CD4-positive, alpha-beta T cell treated with Interferon gamma for 1 hour (primary cell): ENCODE data around the gene ATN1.
A peak's percentile ranks its signal among the peaks of the same experiment; 100 is the strongest.
"Not testable (repeated sequence)": the region's sequence is repeated elsewhere in the genome, so short reads cannot be mapped to it uniquely, and the experiment has no call there.

Source experiments
- DNase-seq: peaks from one replicate; pipeline ENCODE4 v3.0.0-alpha.2; 2020

The ATN1 gene

DNA sequence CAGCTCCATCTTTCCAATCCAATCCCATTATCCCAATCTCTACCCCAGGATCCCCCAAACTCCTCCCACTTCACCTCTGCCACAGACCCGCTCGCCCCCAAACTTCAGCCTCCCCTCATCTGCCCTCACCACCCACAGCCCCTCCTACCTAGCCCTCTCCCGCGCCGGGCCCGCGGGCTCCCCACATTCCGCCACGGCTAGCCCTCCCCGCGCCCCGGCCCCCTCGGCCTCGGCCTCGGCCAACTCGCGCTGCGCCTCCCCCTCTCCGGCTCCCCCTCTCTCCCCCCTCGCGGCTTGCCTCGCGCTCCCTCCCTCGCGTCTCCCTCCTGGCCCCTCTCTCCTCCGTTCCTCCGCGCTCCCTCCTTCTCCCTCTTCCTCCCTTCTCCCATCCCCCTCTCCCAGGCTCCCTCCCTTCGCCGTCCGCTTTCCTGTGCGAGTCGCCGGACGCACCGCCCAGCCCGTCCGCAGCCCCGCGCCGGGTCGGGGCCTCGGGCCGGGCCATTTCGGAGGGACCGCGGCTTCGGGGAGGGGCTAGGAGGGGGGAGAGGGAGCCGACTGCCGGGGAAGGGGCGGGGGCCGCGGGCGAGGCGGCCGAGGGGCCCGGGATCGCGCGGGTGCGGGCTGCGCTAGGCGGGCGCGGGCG, at the start of gene ATN1:
Gene ATN1, plus strand, starts transcription at position 581 of the 643 bp plus-strand sequence. CDS start 6,043 bp downstream, outside the sequence.
- DNase-seq, result peak; percentile 30

DNA sequence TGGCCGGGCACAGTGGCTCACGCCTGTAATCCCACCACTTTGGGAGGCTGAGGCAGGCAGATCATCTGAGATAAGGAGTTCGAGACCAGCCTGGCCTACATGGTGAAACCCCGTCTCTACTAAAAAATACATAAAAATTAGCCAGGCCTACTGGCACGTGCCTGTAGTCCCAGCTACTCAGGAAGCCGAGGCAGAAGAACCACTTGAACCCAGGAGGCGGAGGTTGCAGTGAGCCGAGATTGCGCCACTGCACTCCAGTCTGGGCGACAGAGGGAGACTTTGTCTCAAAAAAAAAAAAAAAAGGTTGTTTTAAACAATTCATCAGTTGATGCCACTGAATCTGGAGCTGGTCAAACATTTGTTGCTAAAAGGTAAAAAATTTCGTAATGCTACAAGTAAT, 47.9 kb upstream of the ATN1 start:
- not testable (repeated sequence) for DNase-seq

- DNase-seq, result no peak
These were observed 44.5 kb upstream of the ATN1 start for GRCh38 chr12:6883252-6883651.

GRCh38 chr12:6883683-6884082, 44.1 kb upstream of the ATN1 start:
- DNase-seq, result no peak

GRCh38 chr12:6884539-6884938, 43.2 kb upstream of the ATN1 start:
- no peak for DNase-seq

DNA sequence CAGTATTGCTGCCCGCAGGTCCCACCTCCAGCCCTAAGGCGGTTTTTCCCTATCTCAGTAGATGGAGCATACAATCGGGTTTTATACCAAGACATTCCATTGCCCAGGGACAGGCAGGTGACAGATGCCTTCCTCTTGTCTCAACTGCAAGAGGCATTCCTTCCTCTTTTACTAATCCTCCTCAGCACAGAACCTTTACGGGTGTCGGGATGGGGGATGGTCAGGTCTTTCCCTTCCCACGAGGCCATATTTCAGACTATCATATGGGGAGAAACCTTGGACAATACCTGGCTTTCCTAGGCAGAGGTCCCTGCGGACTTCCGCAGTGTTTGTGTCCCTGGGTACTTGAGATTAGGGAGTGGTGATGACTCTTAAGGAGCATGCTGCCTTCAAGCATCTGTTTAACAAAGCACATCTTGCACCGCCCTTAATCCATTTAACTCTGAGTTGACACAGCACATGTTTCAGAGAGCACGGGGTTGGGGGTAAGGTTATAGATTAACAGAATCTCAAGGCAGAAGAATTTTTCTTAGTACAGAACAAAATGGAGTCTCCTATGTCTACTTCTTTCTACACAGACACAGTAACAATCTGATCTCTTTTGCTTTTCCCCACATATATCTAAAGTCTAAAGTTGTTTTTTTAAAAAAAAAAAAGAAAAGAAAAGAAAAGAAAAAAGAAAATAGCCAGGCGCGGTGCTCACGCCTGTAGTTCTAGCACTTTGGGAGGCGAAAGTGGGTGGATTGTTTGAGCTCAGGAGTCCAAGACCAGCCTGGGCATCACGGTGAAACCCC, 41.4 kb upstream of the ATN1 start:
- DNase-seq, result not testable (repeated sequence)

DNA sequence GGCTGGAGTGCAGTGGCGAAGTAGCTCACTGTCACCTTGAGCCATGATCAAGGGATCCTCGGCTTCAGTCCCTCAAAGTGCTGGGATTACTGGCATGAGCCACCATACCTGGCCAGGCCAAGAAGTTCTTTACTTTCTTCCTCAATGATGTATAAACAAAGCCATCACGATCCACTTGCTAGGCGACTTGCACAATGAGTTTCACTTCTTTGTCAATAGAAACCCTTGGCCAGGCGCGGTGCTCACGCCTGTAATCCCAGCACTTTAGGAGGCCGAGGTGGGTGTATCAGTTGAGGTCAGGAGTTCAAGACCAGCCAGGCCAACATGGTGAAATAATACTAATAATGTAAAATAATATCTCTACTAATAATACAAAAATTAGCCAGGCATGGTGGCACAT, 40.3 kb upstream of the ATN1 start:
- no peak for DNase-seq

DNA sequence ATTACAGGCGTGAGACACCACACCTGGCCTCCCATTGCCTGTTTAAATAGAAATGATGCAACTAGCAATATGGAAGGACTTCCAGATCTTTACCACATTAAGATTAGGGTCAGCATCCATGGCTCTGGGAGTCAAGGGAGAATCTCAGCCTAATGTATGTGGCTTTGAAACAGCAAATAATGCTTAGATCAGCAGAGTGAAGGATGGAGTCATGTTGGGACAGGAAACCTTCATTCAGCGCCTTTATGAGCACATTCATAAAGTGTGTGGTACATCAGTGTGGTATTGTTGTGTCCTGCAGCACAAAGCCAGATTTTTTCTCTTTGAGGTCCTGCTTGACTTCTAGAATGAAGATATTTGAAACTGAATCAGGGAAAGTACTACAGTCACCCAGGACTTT, 39.4 kb upstream of the ATN1 start:
- no peak for DNase-seq

- not testable (repeated sequence) for DNase-seq
These were observed 39.0 kb upstream of the ATN1 start for GRCh38 chr12:6888794-6889193.

GRCh38 chr12:6889775-6890573, 37.8 kb upstream of the ATN1 start:
- not testable (repeated sequence) for DNase-seq

- DNase-seq, result peak; percentile 98
These were observed 36.7 kb upstream of the ATN1 start for GRCh38 chr12:6890789-6891645.

GRCh38 chr12:6891646-6892001, 36.1 kb upstream of the ATN1 start:
- no peak for DNase-seq

- not testable (repeated sequence) for DNase-seq
These were observed 35.1 kb upstream of the ATN1 start for GRCh38 chr12:6892683-6893082.

DNA sequence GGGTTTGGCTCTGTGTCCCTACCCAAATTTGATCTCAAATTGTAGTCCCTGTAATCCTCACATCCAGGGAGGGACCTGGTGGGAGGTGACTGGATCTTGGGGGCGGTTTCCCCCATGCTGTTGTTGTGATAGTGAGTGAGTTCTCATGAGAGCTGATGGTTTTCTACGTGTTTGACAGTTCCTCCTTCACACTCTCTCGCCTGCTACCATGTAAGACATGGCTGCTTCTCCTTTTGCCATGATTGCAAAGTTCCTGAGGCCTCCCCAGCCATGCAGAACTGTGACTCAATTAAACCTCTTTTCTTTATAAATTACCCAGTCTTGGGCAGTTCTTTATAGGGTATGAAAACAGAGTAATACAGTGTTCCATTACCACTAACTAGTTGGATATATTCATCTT, 33.4 kb upstream of the ATN1 start:
- DNase-seq, result no peak

DNA sequence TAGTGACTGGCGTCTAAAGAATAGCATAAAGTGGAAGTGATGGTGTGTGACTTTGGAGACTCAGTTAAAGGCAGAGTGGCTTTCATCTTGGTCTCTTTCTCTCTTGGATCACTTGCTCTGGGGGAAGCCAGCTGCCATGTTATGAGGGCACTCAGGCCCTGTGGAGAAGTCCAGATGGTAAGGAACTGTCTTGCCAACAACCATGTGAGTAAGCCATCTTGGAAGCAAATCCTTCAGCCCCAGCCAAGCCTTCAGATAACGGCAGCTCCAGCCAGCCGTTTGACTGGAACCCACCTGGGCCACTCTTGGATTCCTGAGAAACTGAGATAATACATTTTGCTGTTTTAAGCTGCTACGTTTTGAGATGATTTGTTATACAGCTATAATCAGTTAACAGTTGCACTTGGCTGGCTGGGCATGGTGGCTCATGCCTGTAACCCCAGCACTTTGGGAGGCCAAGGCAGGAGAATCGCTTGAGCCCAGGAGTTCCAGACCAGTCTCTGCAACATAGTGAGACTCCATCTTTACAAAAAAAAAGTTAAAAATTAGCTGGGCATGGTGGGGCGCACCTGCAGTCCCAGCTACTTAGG, 30.8 kb upstream of the ATN1 start:
- no peak for DNase-seq

GRCh38 chr12:6899427-6899826, 28.3 kb upstream of the ATN1 start:
- no peak for DNase-seq

GRCh38 chr12:6899837-6900519, 27.8 kb upstream of the ATN1 start:
- DNase-seq, result peak; percentile 62

DNA sequence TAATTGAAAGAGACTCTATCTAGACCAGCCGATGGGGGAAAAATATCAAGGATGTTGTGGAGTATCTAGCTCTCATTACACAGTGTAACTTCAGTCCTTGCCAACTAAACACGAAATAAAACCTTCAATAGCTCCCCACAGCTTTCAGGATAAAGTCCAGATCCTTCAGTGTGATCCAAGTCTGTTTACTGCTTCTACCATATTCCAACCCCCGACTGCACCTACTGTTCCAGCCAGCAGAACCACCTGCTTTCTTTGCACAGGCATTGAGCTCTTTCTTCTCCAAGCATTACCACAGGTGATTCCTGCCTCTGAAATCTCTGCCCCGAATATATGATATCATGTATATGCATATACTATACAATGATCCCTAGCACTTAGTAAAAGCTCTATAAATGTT, 25.3 kb upstream of the ATN1 start:
- no peak for DNase-seq

- no peak for DNase-seq
These were observed 24.0 kb upstream of the ATN1 start for GRCh38 chr12:6903722-6904121.

- DNase-seq, result peak; percentile 99
These were observed 23.2 kb upstream of the ATN1 start, which contains the start of gene LRRC23 for GRCh38 chr12:6904280-6905276. LRRC23 (plus strand) TSS chr12:6904822; CDS start chr12:6905634, 812 bp downstream.
